Measurements from ENCODE around the gene GLIS1. TPM values are rescaled to one million over a fixed set of nuclear protein-coding genes. Genes with fewer than 3 reads are reported as not detected.

Gene GLIS1
- total and polyA plus RNA-seq, 2 donors, result 0.05 to 0.59 TPM

DNA sequence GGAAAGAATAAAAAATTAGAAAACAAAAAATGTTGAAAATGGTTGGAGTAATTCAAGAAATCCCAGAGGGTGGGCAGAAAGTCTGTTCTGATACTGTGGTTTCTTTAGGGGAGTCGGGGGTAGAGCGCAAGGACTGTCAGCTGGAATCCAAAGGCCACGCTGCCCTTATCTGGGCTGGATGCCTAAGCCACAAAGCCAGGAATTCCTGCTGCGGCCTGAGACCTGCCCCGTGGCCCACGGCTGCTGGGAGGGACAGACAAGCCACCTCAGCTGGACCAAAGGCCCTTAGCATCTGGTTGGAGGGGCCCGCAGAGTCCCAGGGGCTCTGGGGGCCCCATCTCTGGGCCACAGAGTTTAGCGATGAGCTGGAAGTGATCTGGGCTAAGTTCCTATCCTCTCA, 219.5 kb downstream of the GLIS1 start:
- WGBS, result 81% methylated on average over 8 of the region's 8 CpGs
- no peak for DNase-seq (ENCODE audit: low read depth in 6 of 9, low spot score in 9 of 9)
- H3K27me3 ChIP-seq (ENCODE audit: control insufficient read depth in 2 of 2, insufficient read depth in 1 of 2, low read length in 1 of 2), result no peaks in the 10 kb centered on the region
- no peak overlapping the region for H3K27ac ChIP-seq (ENCODE audit: low read depth in 1 of 2, low read length in 1 of 2)
- no peaks in the 10 kb centered on the region for H3K36me3 ChIP-seq (ENCODE audit: control insufficient read depth in 2 of 2, insufficient read depth in 2 of 2, low read length in 1 of 2)
- no peaks in the 10 kb centered on the region for H3K9me3 ChIP-seq (ENCODE audit: control insufficient read depth in 2 of 2, insufficient read depth in 1 of 2, low read length in 1 of 2)
- no peaks in the 10 kb centered on the region for H3K4me1 ChIP-seq (ENCODE audit: control insufficient read depth in 2 of 2, insufficient read depth in 2 of 2, low read length in 2 of 2)
- H3K4me3 ChIP-seq (ENCODE audit: low read length in 2 of 2), result no peak overlapping the region

DNA sequence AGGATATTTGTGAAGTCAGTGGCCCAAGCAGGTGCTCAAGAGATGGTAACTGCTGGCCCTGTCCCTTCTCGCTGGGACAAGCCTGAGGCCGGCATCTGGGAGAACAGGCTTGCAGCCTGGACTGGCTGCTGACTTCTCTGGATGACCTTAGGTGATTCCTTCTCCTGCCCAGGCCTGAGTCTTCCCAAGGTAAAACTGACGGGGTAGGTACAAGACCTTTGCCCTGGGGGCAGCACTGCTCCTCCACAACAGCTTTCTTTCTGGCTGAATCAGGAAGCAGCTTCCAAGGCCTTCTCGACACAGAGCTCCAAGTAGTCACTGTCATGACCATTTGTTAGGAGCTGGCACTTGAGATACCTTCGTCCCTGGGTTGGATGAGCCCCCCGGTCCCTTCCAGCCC, 220.2 kb downstream of the GLIS1 start:
- WGBS, result 97% methylated on average over 6 of the region's 6 CpGs
- Histone ChIP-seq H3K4me3 (ENCODE audit: low read length in 2 of 2) (no peak overlapping the region), H3K27ac (ENCODE audit: low read depth in 1 of 2, low read length in 1 of 2) (no peak overlapping the region), H3K9me3 (ENCODE audit: control insufficient read depth in 2 of 2, insufficient read depth in 1 of 2, low read length in 1 of 2) (no peaks in the 10 kb centered on the region), H3K4me1 (ENCODE audit: control insufficient read depth in 2 of 2, insufficient read depth in 2 of 2, low read length in 2 of 2) (no peaks in the 10 kb centered on the region), H3K27me3 (ENCODE audit: control insufficient read depth in 2 of 2, insufficient read depth in 1 of 2, low read length in 1 of 2) (no peaks in the 10 kb centered on the region), H3K36me3 (ENCODE audit: control insufficient read depth in 2 of 2, insufficient read depth in 2 of 2, low read length in 1 of 2) (no peaks in the 10 kb centered on the region)
- no peak for DNase-seq (ENCODE audit: low read depth in 6 of 9, low spot score in 9 of 9)

- 95% methylated on average over 19 of the region's 19 CpGs for WGBS
- H3K27ac ChIP-seq (ENCODE audit: low read depth in 1 of 2, low read length in 1 of 2), result no peak overlapping the region
- DNase-seq (ENCODE audit: low read depth in 6 of 9, low spot score in 9 of 9), result no peak
Measured at GRCh38 chr1:53517821-53518352, 221.1 kb downstream of the GLIS1 start.

DNA sequence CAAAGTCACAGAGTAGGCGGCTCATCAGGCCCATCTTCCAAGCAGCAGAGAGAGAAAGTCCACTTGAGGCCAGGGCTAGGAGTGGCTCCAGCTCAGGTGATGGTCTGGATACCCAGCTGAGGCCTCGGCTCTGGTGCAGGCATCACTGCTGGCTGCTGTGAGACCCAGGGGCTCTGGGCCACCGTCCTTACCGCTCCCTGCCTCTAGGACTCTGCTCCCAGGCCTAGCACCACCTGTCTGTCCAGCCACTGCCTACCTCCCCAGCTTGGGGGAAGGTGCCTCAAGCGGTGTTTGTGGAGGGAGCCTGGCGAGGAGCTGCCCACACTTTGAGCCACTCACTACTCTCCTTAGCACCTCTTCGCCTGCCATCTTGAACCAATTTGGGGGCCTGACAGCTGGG, 221.9 kb downstream of the GLIS1 start:
- peaks cover 6 to 11% of the 10 kb centered on the region in 2 donors for H3K4me1 ChIP-seq (ENCODE audit: control insufficient read depth in 2 of 2, insufficient read depth in 2 of 2, low read length in 2 of 2)
- 98% methylated on average over 7 of the region's 7 CpGs for WGBS

More at GRCh38 chr1:53517821-53518352, 221.1 kb downstream of the GLIS1 start:
- H3K4me3 ChIP-seq (ENCODE audit: low read length in 2 of 2), result no peak overlapping the region
- no peaks in the 10 kb centered on the region for H3K36me3 ChIP-seq (ENCODE audit: control insufficient read depth in 2 of 2, insufficient read depth in 2 of 2, low read length in 1 of 2)
- H3K4me1 ChIP-seq (ENCODE audit: control insufficient read depth in 2 of 2, insufficient read depth in 2 of 2, low read length in 2 of 2), result peaks cover 0 to 3% of the 10 kb centered on the region in 2 donors
- H3K27me3 ChIP-seq (ENCODE audit: control insufficient read depth in 2 of 2, insufficient read depth in 1 of 2, low read length in 1 of 2), result no peaks in the 10 kb centered on the region
- H3K9me3 ChIP-seq (ENCODE audit: control insufficient read depth in 2 of 2, insufficient read depth in 1 of 2, low read length in 1 of 2), result no peaks in the 10 kb centered on the region

GRCh38 chr1:53516181-53516580, 222.8 kb downstream of the GLIS1 start:
- Histone ChIP-seq H3K27me3 (ENCODE audit: control insufficient read depth in 2 of 2, insufficient read depth in 1 of 2, low read length in 1 of 2) (no peaks in the 10 kb centered on the region), H3K9me3 (ENCODE audit: control insufficient read depth in 2 of 2, insufficient read depth in 1 of 2, low read length in 1 of 2) (no peaks in the 10 kb centered on the region), H3K27ac (ENCODE audit: low read depth in 1 of 2, low read length in 1 of 2) (no peak overlapping the region), H3K4me1 (ENCODE audit: control insufficient read depth in 2 of 2, insufficient read depth in 2 of 2, low read length in 2 of 2) (peaks cover 6 to 18% of the 10 kb centered on the region in 2 donors), H3K36me3 (ENCODE audit: control insufficient read depth in 2 of 2, insufficient read depth in 2 of 2, low read length in 1 of 2) (no peaks in the 10 kb centered on the region), H3K4me3 (ENCODE audit: low read length in 2 of 2) (no peak overlapping the region)
- DNase-seq (ENCODE audit: low read depth in 6 of 9, low spot score in 9 of 9), result no peak
- 98% methylated on average over 7 of the region's 7 CpGs for WGBS

More for the DNA sequence above, 221.9 kb downstream of the GLIS1 start:
- H3K9me3 ChIP-seq (ENCODE audit: control insufficient read depth in 2 of 2, insufficient read depth in 1 of 2, low read length in 1 of 2), result no peaks in the 10 kb centered on the region
- no peaks in the 10 kb centered on the region for H3K27me3 ChIP-seq (ENCODE audit: control insufficient read depth in 2 of 2, insufficient read depth in 1 of 2, low read length in 1 of 2)
- H3K27ac ChIP-seq (ENCODE audit: low read depth in 1 of 2, low read length in 1 of 2), result no peak overlapping the region
- H3K4me3 ChIP-seq (ENCODE audit: low read length in 2 of 2), result no peak overlapping the region
- no peaks in the 10 kb centered on the region for H3K36me3 ChIP-seq (ENCODE audit: control insufficient read depth in 2 of 2, insufficient read depth in 2 of 2, low read length in 1 of 2)
- no peak for DNase-seq (ENCODE audit: low read depth in 6 of 9, low spot score in 9 of 9)

DNA sequence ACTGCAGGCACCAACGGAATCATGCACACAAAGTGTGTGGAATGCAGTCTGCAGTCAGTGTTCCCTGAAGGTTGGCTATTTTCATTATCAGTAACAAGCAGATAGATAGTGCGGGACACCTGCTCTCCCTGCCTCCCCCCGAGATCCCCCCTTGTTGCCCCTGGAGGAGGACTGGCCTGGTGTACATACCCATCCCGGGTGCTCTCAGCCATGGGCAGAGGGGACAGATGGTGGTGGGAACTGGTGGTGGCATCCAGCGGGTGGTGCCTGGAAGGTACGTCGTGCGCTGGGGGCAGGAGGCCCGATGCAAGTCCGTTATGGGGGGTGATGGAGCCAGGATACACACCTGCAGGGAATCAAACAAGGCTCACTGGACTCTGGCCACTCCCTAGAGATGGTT, 224.5 kb downstream of the GLIS1 start:
- no peaks in the 10 kb centered on the region for H3K27me3 ChIP-seq (ENCODE audit: control insufficient read depth in 2 of 2, insufficient read depth in 1 of 2, low read length in 1 of 2)
- H3K9me3 ChIP-seq (ENCODE audit: control insufficient read depth in 2 of 2, insufficient read depth in 1 of 2, low read length in 1 of 2), result no peaks in the 10 kb centered on the region
- WGBS, result 98% methylated on average over 10 of the region's 10 CpGs

DNA sequence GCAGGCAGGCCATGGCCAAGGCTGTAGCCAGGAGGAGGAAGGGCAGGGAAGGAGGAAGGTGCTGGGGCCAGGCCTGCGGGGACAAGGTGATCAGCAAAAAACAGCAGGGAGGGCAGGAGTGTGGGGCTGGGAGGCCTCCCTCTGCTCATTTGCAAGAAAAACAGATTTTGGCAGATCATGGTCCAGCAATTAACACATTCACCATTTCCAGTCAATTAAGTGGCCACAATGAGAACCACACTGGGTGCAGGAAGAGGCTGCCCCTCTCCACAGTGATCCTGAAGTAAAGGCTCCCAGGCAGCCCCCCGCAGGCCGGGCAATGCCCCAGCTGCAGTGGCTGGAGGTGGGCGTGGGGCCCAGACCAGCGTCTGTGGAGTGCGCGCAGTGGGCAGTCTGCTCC, 225.1 kb downstream of the GLIS1 start:
- no peak overlapping the region for H3K4me3 ChIP-seq (ENCODE audit: low read length in 2 of 2)
- H3K36me3 ChIP-seq (ENCODE audit: control insufficient read depth in 2 of 2, insufficient read depth in 2 of 2, low read length in 1 of 2), result no peaks in the 10 kb centered on the region
- H3K9me3 ChIP-seq (ENCODE audit: control insufficient read depth in 2 of 2, insufficient read depth in 1 of 2, low read length in 1 of 2), result no peaks in the 10 kb centered on the region
- DNase-seq (ENCODE audit: low read depth in 6 of 9, low spot score in 9 of 9), result no peak
- 97% methylated on average over 7 of the region's 7 CpGs for WGBS
- no peaks in the 10 kb centered on the region for H3K27me3 ChIP-seq (ENCODE audit: control insufficient read depth in 2 of 2, insufficient read depth in 1 of 2, low read length in 1 of 2)
- no peak overlapping the region for H3K27ac ChIP-seq (ENCODE audit: low read depth in 1 of 2, low read length in 1 of 2)
- peaks cover 6 to 20% of the 10 kb centered on the region in 2 donors for H3K4me1 ChIP-seq (ENCODE audit: control insufficient read depth in 2 of 2, insufficient read depth in 2 of 2, low read length in 2 of 2)

More for the DNA sequence above, 224.5 kb downstream of the GLIS1 start:
- DNase-seq (ENCODE audit: low read depth in 6 of 9, low spot score in 9 of 9), result no peak
- Histone ChIP-seq H3K27ac (ENCODE audit: low read depth in 1 of 2, low read length in 1 of 2) (no peak overlapping the region), H3K36me3 (ENCODE audit: control insufficient read depth in 2 of 2, insufficient read depth in 2 of 2, low read length in 1 of 2) (no peaks in the 10 kb centered on the region), H3K4me3 (ENCODE audit: low read length in 2 of 2) (no peak overlapping the region), H3K4me1 (ENCODE audit: control insufficient read depth in 2 of 2, insufficient read depth in 2 of 2, low read length in 2 of 2) (peaks cover 6 to 18% of the 10 kb centered on the region in 2 donors)

DNA sequence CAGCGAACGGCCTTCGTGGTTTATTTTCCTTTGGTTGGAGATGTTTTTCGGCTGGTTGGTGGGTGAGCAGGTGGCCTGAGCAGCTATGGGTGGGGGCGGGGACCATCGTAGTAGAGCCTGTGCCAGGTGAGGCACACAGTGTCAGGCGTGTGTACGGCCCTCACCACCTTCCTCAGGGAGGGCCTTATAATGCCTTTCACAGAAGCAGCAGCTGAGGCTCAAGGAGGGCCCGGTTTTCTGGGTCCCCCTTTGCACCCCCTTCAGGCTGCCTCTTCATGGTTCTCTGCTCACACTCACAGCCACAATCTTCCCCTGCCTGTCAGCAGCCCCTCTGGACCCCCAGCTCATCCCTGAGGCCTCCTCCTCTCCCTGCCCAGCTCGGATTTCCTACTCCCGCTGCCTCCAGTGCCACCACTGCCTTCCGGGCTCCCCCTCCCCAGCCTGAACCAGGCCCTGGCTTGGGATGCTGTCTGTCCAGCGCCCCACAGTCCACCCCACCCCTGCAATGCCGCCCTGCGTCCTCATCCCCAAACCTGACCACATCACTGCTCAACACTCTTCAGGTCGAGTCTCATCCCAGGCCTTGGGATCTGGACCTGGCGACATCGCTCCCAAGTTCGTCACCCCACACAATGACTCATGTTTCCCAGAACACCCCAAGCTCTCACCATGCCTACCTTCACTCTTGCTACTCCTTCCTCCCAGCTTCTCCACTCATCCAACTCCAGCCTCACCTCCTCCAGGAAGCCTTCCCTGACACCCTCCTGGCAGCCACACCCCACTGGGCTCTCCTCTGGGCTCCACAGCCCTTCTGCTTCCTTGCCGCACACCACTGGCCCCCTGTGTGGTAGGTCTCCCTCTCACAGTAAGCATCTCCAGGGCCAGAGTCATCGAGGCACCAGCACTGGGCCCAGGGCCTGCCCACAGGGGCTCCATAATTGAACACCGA, 225.9 kb downstream of the GLIS1 start:
- H3K36me3 ChIP-seq (ENCODE audit: control insufficient read depth in 2 of 2, insufficient read depth in 2 of 2, low read length in 1 of 2), result no peaks in the 10 kb centered on the region
- peaks cover 6 to 20% of the 10 kb centered on the region in 2 donors for H3K4me1 ChIP-seq (ENCODE audit: control insufficient read depth in 2 of 2, insufficient read depth in 2 of 2, low read length in 2 of 2)
- no peak overlapping the region for H3K27ac ChIP-seq (ENCODE audit: low read depth in 1 of 2, low read length in 1 of 2)
- DNase-seq (ENCODE audit: low read depth in 6 of 9, low spot score in 9 of 9), result peak in 4 of 9 donors; percentile 4 to 48 (median 18)
- H3K4me3 ChIP-seq (ENCODE audit: low read length in 2 of 2), result no peak overlapping the region
- 63% methylated on average over 22 of the region's 22 CpGs for WGBS
- no peaks in the 10 kb centered on the region for H3K9me3 ChIP-seq (ENCODE audit: control insufficient read depth in 2 of 2, insufficient read depth in 1 of 2, low read length in 1 of 2)
- no peaks in the 10 kb centered on the region for H3K27me3 ChIP-seq (ENCODE audit: control insufficient read depth in 2 of 2, insufficient read depth in 1 of 2, low read length in 1 of 2)
